Spleen (tissue), 7 donors: ENCODE data around the gene WDR88.

Experiments
- CTCF ChIP-seq, 11 experiments: fragments of 200-600 bp in 7 of 11; fragments of 450-650 bp in 4 of 11; sonication (generic) in 4 of 11; IDR thresholded peaks in 8 of 11; conservative IDR thresholded peaks in 3 of 11; 1 replicate in 7 of 11; 2 replicates in 4 of 11; pipeline versions ENCODE4 v1.4.0 to v1.8.0; 2016 to 2021; ENCODE audit warnings: antibody characterized with exemption in 11 of 11, inconsistent platforms in 4 of 11, mild to moderate bottlenecking in 1 of 11
- POLR2AphosphoS5 ChIP-seq, 3 donors: sonication (generic); formaldehyde crosslinking; IDR thresholded peaks; one replicate each; pipeline ENCODE4 v1.5.1; 2017; ENCODE audit warnings: antibody characterized with exemption in 3 of 3
- donor health status: DM: no; HTN: no; CAD: no; lungs with moderate emphysema.
- donor health status: DM: no; HTN: no; CAD: no.
- donor health status: DM: no; HTN: no; CAD: no.

GRCh38 chr19:33129901-33130300 lies 2.0 kb upstream of the WDR88 start:
- TF ChIP-seq CTCF (IDR thresholded peaks at IDR 0.05 in 8 of 11, conservative IDR thresholded peaks at IDR 0.05 in 3 of 11): no peak
- TF ChIP-seq POLR2AphosphoS5 (IDR thresholded peaks at IDR 0.05): no peak
